H1 (cell line): ENCODE measurements around the gene TRPV6. TPM values are rescaled to one million over a fixed set of nuclear protein-coding genes. Genes with fewer than 3 reads are reported as not detected.

ENCODE experiments used
- CTCF ChIA-PET: fragments of 300-600 bp; sonication (Branson Sonifier 250); formaldehyde crosslinking; loops from one replicate; lab custom pipeline; 2021; ENCODE audit not compliant: partially characterized antibody; lab: Charles Lee
- POLR2A ChIA-PET: fragments of 300-600 bp; sonication (Branson Sonifier 250); formaldehyde crosslinking; loops from one replicate; lab custom pipeline; 2021; ENCODE audit warnings: inconsistent platforms; ENCODE audit not compliant: partially characterized antibody; lab: Charles Lee
- DNase-seq, 2 experiments: peaks; one replicate each; pipeline versions ENCODE4 v3.0.0 to v3.0.0-alpha.2; 2010 to 2022; ENCODE audit warnings: low spot score in 2 of 2, low read depth in 1 of 2, mixed read lengths in 1 of 2
- FAIRE-seq: peaks from 2 replicates; lab custom pipeline; 2011; peaks lifted over from hg19 to GRCh38; lab: Jason Lieb, UNC
- H2AFZ ChIP-seq: 2 replicates; pipeline ENCODE4 v1.8.1; 2012; ENCODE audit warnings: low read length, inconsistent platforms
- H2AK5ac ChIP-seq: 2 replicates; pipeline ENCODE4 v1.6.1; 2013; ENCODE audit warnings: low read depth, low read length
- H2BK120ac ChIP-seq: replicated peaks from 2 replicates; pipeline ENCODE3; 2013; ENCODE audit warnings: low read depth, low read length, inconsistent platforms
- H2BK12ac ChIP-seq: 2 replicates; pipeline ENCODE4 v1.6.1; 2013; ENCODE audit warnings: low read depth, low read length
- H2BK15ac ChIP-seq: 2 replicates; pipeline ENCODE4 v1.6.1; 2013; ENCODE audit warnings: low read length
- H2BK20ac ChIP-seq: 2 replicates; pipeline ENCODE4 v1.6.1; 2013; ENCODE audit warnings: low read length
- H2BK5ac ChIP-seq: 2 replicates; pipeline ENCODE4 v1.6.1; 2013; ENCODE audit warnings: low read depth, low read length
- H3K14ac ChIP-seq: 2 replicates; pipeline ENCODE4 v1.6.1; 2013; ENCODE audit warnings: inconsistent platforms; ENCODE audit not compliant: insufficient read length
- H3K18ac ChIP-seq: 2 replicates; pipeline ENCODE4 v1.6.1; 2013; ENCODE audit warnings: low read length; ENCODE audit errors: extremely low read depth
- H3K23ac ChIP-seq: 2 replicates; pipeline ENCODE4 v1.6.1; 2013; ENCODE audit warnings: inconsistent platforms; ENCODE audit not compliant: insufficient read length
- H3K23me2 ChIP-seq: 2 replicates; pipeline ENCODE4 v1.6.1; 2013; ENCODE audit warnings: low read depth, low read length
- H3K27ac ChIP-seq: 2 replicates; pipeline ENCODE4 v1.6.1; 2011; ENCODE audit warnings: low read depth, low read length, inconsistent platforms
- H3K27me3 ChIP-seq, 4 experiments: replicated peaks in 1 of 4; 1 replicate in 1 of 4; 2 replicates in 3 of 4; pipeline versions ENCODE4 v1.6.1 to v1.8.1; 2011 to 2013; ENCODE audit warnings: low read length in 3 of 4, mild to moderate bottlenecking in 3 of 4, inconsistent platforms in 2 of 4, mixed read lengths in 2 of 4, moderate library complexity in 1 of 4; ENCODE audit not compliant: control insufficient read depth in 3 of 4, insufficient read depth in 3 of 4; ENCODE audit errors: extremely low read depth in 1 of 4
- H3K36me3 ChIP-seq, 4 experiments: 2 replicates each; pipeline versions ENCODE4 v1.6.1 to v1.8.1; 2011 to 2013; ENCODE audit warnings: mild to moderate bottlenecking in 4 of 4, low read length in 3 of 4, moderate library complexity in 2 of 4, control low read depth in 1 of 4, inconsistent platforms in 1 of 4; ENCODE audit not compliant: insufficient read depth in 4 of 4, control insufficient read depth in 2 of 4
- H3K4ac ChIP-seq: replicated peaks from 2 replicates; pipeline ENCODE3; 2013; ENCODE audit warnings: low read length, low read depth, mixed read lengths, inconsistent platforms; ENCODE audit not compliant: insufficient read length
- H3K4me1 ChIP-seq, 4 experiments: replicated peaks in 1 of 4; 1 replicate in 1 of 4; 2 replicates in 3 of 4; pipeline versions ENCODE4 v1.6.1 to v1.8.1; 2011 to 2013; ENCODE audit warnings: low read length in 3 of 4, inconsistent platforms in 2 of 4, mixed read lengths in 1 of 4; ENCODE audit not compliant: insufficient read depth in 4 of 4, control insufficient read depth in 3 of 4
- H3K4me2 ChIP-seq, 2 experiments: 2 replicates each; pipeline versions ENCODE4 v1.6.1 to v1.8.1; 2011 to 2013; ENCODE audit warnings: low read depth in 2 of 2, low read length in 2 of 2, control low read depth in 1 of 2, inconsistent platforms in 1 of 2, mild to moderate bottlenecking in 1 of 2; ENCODE audit not compliant: insufficient read depth in 1 of 2
- H3K4me3 ChIP-seq, 4 experiments: fragments of 200-600, 300-600 bp in 1 of 4; sonication (generic), shearing (Covaris generic), sonication (Bioruptor Twin) in 1 of 4; 2 replicates each; pipeline versions ENCODE4 v1.5.1 to v1.8.1; 2011 to 2016; ENCODE audit warnings: low read length in 4 of 4, low read depth in 3 of 4, control low read depth in 2 of 4, inconsistent platforms in 2 of 4, mild to moderate bottlenecking in 2 of 4, mixed read lengths in 1 of 4, moderate library complexity in 1 of 4; ENCODE audit not compliant: insufficient read depth in 2 of 4; ENCODE audit errors: extremely low read depth in 1 of 4
- H3K56ac ChIP-seq: replicated peaks from 2 replicates; pipeline ENCODE3; 2013; ENCODE audit warnings: low read depth, mild to moderate bottlenecking, mixed read lengths, low read length, inconsistent platforms; ENCODE audit not compliant: insufficient read length
- H3K79me1 ChIP-seq: 2 replicates; pipeline ENCODE4 v1.6.1; 2013; ENCODE audit warnings: low read depth, low read length, control low read depth
- H3K79me2 ChIP-seq, 2 experiments: 2 replicates each; pipeline versions ENCODE4 v1.6.1 to v1.8.1; 2012 to 2013; ENCODE audit warnings: low read length in 2 of 2, mild to moderate bottlenecking in 2 of 2, inconsistent platforms in 1 of 2; ENCODE audit not compliant: insufficient read depth in 2 of 2, control insufficient read depth in 1 of 2
- H3K9ac ChIP-seq, 4 experiments: replicated peaks in 1 of 4; 1 replicate in 1 of 4; 2 replicates in 3 of 4; pipeline versions ENCODE4 v1.6.1 to v1.8.1; 2011 to 2013; ENCODE audit warnings: low read depth in 3 of 4, low read length in 3 of 4, control low read depth in 2 of 4, mild to moderate bottlenecking in 2 of 4, moderate library complexity in 2 of 4, inconsistent platforms in 1 of 4; ENCODE audit errors: extremely low read depth in 1 of 4
- H3K9me3 ChIP-seq, 2 experiments: 2 replicates each; pipeline versions ENCODE4 v1.6.1 to v1.8.1; 2012 to 2013; ENCODE audit warnings: mild to moderate bottlenecking in 2 of 2, moderate library complexity in 2 of 2, control low read depth in 1 of 2, inconsistent platforms in 1 of 2, low read depth in 1 of 2, low read length in 1 of 2, mixed read lengths in 1 of 2; ENCODE audit not compliant: insufficient read depth in 2 of 2
- H4K20me1 ChIP-seq, 2 experiments: replicated peaks in 1 of 2; 2 replicates each; pipeline versions ENCODE3 to v1.8.1; 2011 to 2013; ENCODE audit warnings: inconsistent platforms in 2 of 2, low read length in 2 of 2, mild to moderate bottlenecking in 1 of 2; ENCODE audit not compliant: insufficient read depth in 2 of 2, control insufficient read depth in 1 of 2
- H4K5ac ChIP-seq: 2 replicates; pipeline ENCODE4 v1.6.1; 2013; ENCODE audit warnings: low read length, low read depth, mixed read lengths, inconsistent platforms; ENCODE audit not compliant: insufficient read length
- H4K8ac ChIP-seq: 2 replicates; pipeline ENCODE4 v1.8.0; 2013; ENCODE audit warnings: mild to moderate bottlenecking, moderate library complexity, low read length, inconsistent platforms; ENCODE audit not compliant: insufficient read depth; ENCODE audit errors: extremely low read depth
- H4K91ac ChIP-seq: replicated peaks from 2 replicates; pipeline ENCODE3; 2013; ENCODE audit warnings: low read length, mixed read lengths, inconsistent platforms; ENCODE audit not compliant: insufficient read length
- ASH2L ChIP-seq: fragments of 200-600, 300-600 bp; sonication (generic); IDR thresholded peaks from one replicate; pipeline ENCODE4 v1.7.1; 2017; ENCODE audit warnings: low read length
- BCL11A ChIP-seq, 2 experiments: IDR thresholded peaks; one replicate each; pipeline ENCODE4 v1.6.1; 2011; ENCODE audit warnings: low read depth in 2 of 2, low read length in 2 of 2, mild to moderate bottlenecking in 2 of 2
- BRCA1 ChIP-seq: IDR thresholded peaks from 2 replicates; pipeline ENCODE4 v1.6.1; 2012; ENCODE audit warnings: low read depth, low read length, improper control_type of control experiment
- CTBP2 ChIP-seq: IDR thresholded peaks from 2 replicates; pipeline ENCODE4 v1.7.0; 2011; ENCODE audit warnings: borderline replicate concordance, mild to moderate bottlenecking, moderate library complexity, mixed read lengths, low read length; ENCODE audit not compliant: insufficient read depth, insufficient read length
- CTCF ChIP-seq, 3 experiments: IDR thresholded peaks; 1 replicate in 2 of 3; 2 replicates in 1 of 3; pipeline versions ENCODE4 v1.5.1 to v1.6.1; 2011; ENCODE audit warnings: low read length in 3 of 3, mild to moderate bottlenecking in 3 of 3, inconsistent platforms in 2 of 3, low read depth in 1 of 3, moderate library complexity in 1 of 3; ENCODE audit not compliant: insufficient read depth in 1 of 3; ENCODE audit errors: control extremely low read depth in 1 of 3
- EGR1 ChIP-seq: IDR thresholded peaks from 2 replicates; pipeline ENCODE4 v1.6.1; 2011; ENCODE audit warnings: low read depth, low read length, borderline replicate concordance
- HDAC6 ChIP-seq: IDR thresholded peaks from one replicate; pipeline ENCODE4 v1.7.1; 2012; ENCODE audit warnings: low read depth, mild to moderate bottlenecking, inconsistent platforms, low read length, moderate library complexity
- JUND ChIP-seq: IDR thresholded peaks from 2 replicates; pipeline ENCODE4 v1.6.1; 2011; ENCODE audit warnings: mild to moderate bottlenecking, improper control_type of control experiment, low read length
- NANOG ChIP-seq: IDR thresholded peaks from 2 replicates; pipeline ENCODE4 v1.6.1; 2011; ENCODE audit warnings: low read length, low read depth, mild to moderate bottlenecking, inconsistent platforms; ENCODE audit not compliant: insufficient read depth, poor library complexity, severe bottlenecking
- SP2 ChIP-seq: IDR thresholded peaks from 2 replicates; pipeline ENCODE4 v1.6.1; 2012; ENCODE audit warnings: mild to moderate bottlenecking, low read length, inconsistent platforms
- WGBS, 2 experiments: shearing (Covaris generic) in 1 of 2; methylation state at CpG; one replicate each; pipeline versions ENCODE4 v1.1.6 to v1.1.7; 2013 to 2015; ENCODE audit warnings: low lambda C conversion rate in 2 of 2, mixed read lengths in 2 of 2, inconsistent platforms in 1 of 2, low coverage in 1 of 2, missing lambda C conversion rate in 1 of 2; ENCODE audit not compliant: insufficient replicate concordance in 2 of 2, insufficient coverage in 1 of 2, insufficient read length in 1 of 2; ENCODE audit errors: extremely low coverage in 1 of 2, missing lambda C conversion rate in 1 of 2; 5-methylcytosine and 5-hydroxymethylcytosine counted together
- polyA plus RNA-seq, 7 experiments: library from polyadenylated mRNA; depleted of rRNA in 3 of 7; stranded (reverse) in 5 of 7; unstranded in 2 of 7; fragments of >200 nt in 5 of 7; fragments of 200-250 nt in 2 of 7; gene quantifications; 1 replicate in 5 of 7; 2 replicates in 1 of 7; 4 replicates in 1 of 7; pipeline versions ENCODE4 v1.2.1 to v1.2.3, GENCODE V29; 2011 to 2013; ENCODE audit warnings: missing spikeins in 2 of 7, mixed read lengths in 2 of 7
- total RNA-seq: library from RNA; stranded (reverse); fragmentation: NEBNext Ultra II Directional; extraction: Animal tissue kit (Norgen Biotek cat#: 25700); gene quantifications from 2 replicates; pipeline ENCODE4 v1.2.1, GENCODE V29; 2021

Gene TRPV6
- total and polyA plus RNA-seq, 2 of the 8 experiments (the other 6 are each of a cell fraction or from before 2014, with no cell fraction given): 0.52 to 1.1 TPM

- H4K8ac ChIP-seq: no peak within 1 kb of the TSS
- H3K4ac ChIP-seq: no peak within 1 kb of the TSS
- no peak within 1 kb of the TSS for H3K27ac ChIP-seq
- H3K4me2 ChIP-seq: no peak within 1 kb of the TSS; a peak in 1 of 4 replicates
- no peaks in the 10 kb centered on the region for H3K79me1 ChIP-seq
- H3K23ac ChIP-seq: no peak within 1 kb of the TSS
- H2BK12ac ChIP-seq: no peak within 1 kb of the TSS
- H3K14ac ChIP-seq: no peak within 1 kb of the TSS
- WGBS, 2 experiments: 91% methylated on average over 4 of the region's 4 CpGs; no CpG with 5 or more reads in 1 of the 2 experiments
- no peak within 1 kb of the TSS for H3K18ac ChIP-seq
- H4K91ac ChIP-seq: no peak within 1 kb of the TSS
- H4K5ac ChIP-seq: no peak within 1 kb of the TSS
- peaks cover 0 to 5% (median 2%) of the 10 kb centered on the region in 4 experiments; a peak in 3 of 7 replicates for H3K4me1 ChIP-seq
- no peak within 1 kb of the TSS for H3K9ac ChIP-seq
- no peak for TF ChIP-seq NANOG
- no peak for TF ChIP-seq BCL11A (IDR thresholded peaks at IDR 0.05; ENCODE audit: low read depth in 2 of 2, low read length in 2 of 2)
- TF ChIP-seq SP2: no peak
- TF ChIP-seq CTBP2: no peak
- no peak for TF ChIP-seq BRCA1
- no peak for TF ChIP-seq HDAC6
- no peak for TF ChIP-seq EGR1
- no peak for TF ChIP-seq CTCF (IDR thresholded peaks at IDR 0.05; ENCODE audit: control extremely low read depth in 1 of 3, insufficient read depth in 1 of 3, low read depth in 1 of 3, low read length in 3 of 3)
- no peak for TF ChIP-seq ASH2L
- TF ChIP-seq JUND: no peak
- POLR2A ChIA-PET: interaction anchor here (1.2 kb wide), 1 partner anchor 12 kb away, joined by 3 read pairs; no protein-coding TSS in a partner anchor
- H4K20me1 ChIP-seq: no peaks in the 10 kb centered on the region
- no peak for DNase-seq
- H2BK5ac ChIP-seq: no peak within 1 kb of the TSS
- no peak within 1 kb of the TSS for H2BK120ac ChIP-seq
- peaks cover 2% of the 10 kb centered on the region; the same call in 1 of the 2 replicates for H3K23me2 ChIP-seq
- H3K56ac ChIP-seq: no peak within 1 kb of the TSS
- no peak within 1 kb of the TSS for H2AK5ac ChIP-seq
- H2BK15ac ChIP-seq: no peak within 1 kb of the TSS
- no peaks in the 10 kb centered on the region for H3K9me3 ChIP-seq
- no peak within 1 kb of the TSS for H2AFZ ChIP-seq
- no peaks in the 10 kb centered on the region for H3K79me2 ChIP-seq
- no peak within 1 kb of the TSS for H3K4me3 ChIP-seq
- CTCF ChIA-PET: interaction anchor here (0.7 to 4.4 kb wide), 18 partner anchors 8 to 88 kb away, joined by 3 to 36 read pairs (median 4); partner anchors contain the start of gene KEL
- no peaks in the 10 kb centered on the region; a peak in 2 of 7 replicates for H3K27me3 ChIP-seq
- no peak for FAIRE-seq
- no peaks in the 10 kb centered on the region for H3K36me3 ChIP-seq
- H2BK20ac ChIP-seq: no peak within 1 kb of the TSS
Measured at GRCh38 chr7:142933624-142934023, 48.1 kb upstream of the TRPV6 start, which contains the start of gene TRPV5. Gene TRPV5, minus strand, starts transcription at chr7:142933746. Its CDS starts 287 bp downstream, at chr7:142933459.
